Osteoblast (primary cell): ENCODE results near the gene BEX3. TPM values are rescaled to one million over a fixed set of nuclear protein-coding genes. Genes with fewer than 3 reads are reported as not detected.
"Not testable (repeated sequence)": the region's sequence is repeated elsewhere in the genome, so short reads cannot be mapped to it uniquely, and the experiment has no call there.

ENCODE experiments used
- DNase-seq: peaks from one replicate; pipeline ENCODE4 v3.0.0; 2011; ENCODE audit warnings: low spot score, mixed read lengths; ENCODE audit not compliant: insufficient read length; ENCODE audit errors: missing footprints
- H2AFZ ChIP-seq: 2 replicates; pipeline ENCODE4 v1.6.0; 2011; ENCODE audit warnings: mild to moderate bottlenecking, low read length
- H3K27ac ChIP-seq: 2 replicates; pipeline ENCODE4 v1.5.1; 2011; ENCODE audit warnings: mild to moderate bottlenecking, low read depth, low read length, moderate library complexity
- H3K27me3 ChIP-seq: 2 replicates; pipeline ENCODE4 v1.6.0; 2012; ENCODE audit warnings: mild to moderate bottlenecking, control low read depth, inconsistent platforms, low read length, moderate library complexity; ENCODE audit not compliant: insufficient read depth
- H3K36me3 ChIP-seq: 2 replicates; pipeline ENCODE4 v1.5.1; 2011; ENCODE audit warnings: mild to moderate bottlenecking, low read length, control low read depth, moderate library complexity; ENCODE audit not compliant: insufficient read depth
- H3K4me1 ChIP-seq: 2 replicates; pipeline ENCODE4 v1.5.1; 2011; ENCODE audit warnings: mild to moderate bottlenecking, low read length, control low read depth, moderate library complexity; ENCODE audit not compliant: insufficient read depth
- H3K4me2 ChIP-seq: 2 replicates; pipeline ENCODE4 v1.6.0; 2011; ENCODE audit warnings: mild to moderate bottlenecking, low read length; ENCODE audit not compliant: insufficient read depth
- H3K4me3 ChIP-seq: fragments of 200-600 bp; sonication (generic); 3 replicates; pipeline ENCODE4 v1.5.1; 2012; ENCODE audit warnings: mild to moderate bottlenecking, low read length, inconsistent platforms; ENCODE audit not compliant: insufficient read depth
- H3K79me2 ChIP-seq: 2 replicates; pipeline ENCODE4 v1.6.0; 2012; ENCODE audit warnings: mild to moderate bottlenecking, low read length, control low read depth, inconsistent platforms; ENCODE audit not compliant: insufficient read depth
- H3K9me3 ChIP-seq: 2 replicates; pipeline ENCODE4 v1.5.1; 2011; ENCODE audit warnings: low read depth, low read length, control low read depth
- H4K20me1 ChIP-seq: 2 replicates; pipeline ENCODE4 v1.6.0; 2012; ENCODE audit warnings: mild to moderate bottlenecking, low read length, control low read depth; ENCODE audit not compliant: insufficient read depth
- total RNA-seq: library from RNA; depleted of rRNA; stranded (reverse); fragments of >200 nt; gene quantifications from 2 replicates; pipeline ENCODE4 v1.2.3, GENCODE V29; 2012
- TF ChIP-seq, protein P1 (sequence below): IDR thresholded peaks from 2 replicates; pipeline ENCODE4 v1.5.1; 2011; ENCODE audit warnings: mild to moderate bottlenecking, low read depth, low read length, moderate library complexity; ENCODE audit errors: extremely low read depth

BEX3 gene
- total RNA-seq, 1 donor = 150 TPM

DNA sequence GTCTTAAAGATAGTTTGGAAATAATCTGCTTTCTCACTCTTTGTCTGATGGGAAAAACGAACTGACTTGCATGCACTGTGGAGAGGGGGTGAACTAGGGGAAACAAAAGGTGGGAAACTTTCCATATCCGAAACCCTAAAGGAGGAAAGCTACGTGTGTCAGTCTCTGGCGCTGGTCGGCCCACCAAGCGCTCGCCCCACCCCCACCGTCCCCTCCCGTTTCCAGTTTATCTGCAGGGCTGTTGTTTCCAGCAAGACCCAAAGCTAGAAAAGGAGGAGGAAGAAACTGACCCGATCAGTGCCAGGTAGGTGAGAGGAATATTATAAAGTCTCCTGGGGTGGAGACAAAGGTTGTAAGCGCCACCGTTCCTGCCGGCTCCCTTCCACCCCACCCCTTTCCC lies 19.5 kb upstream of the BEX3 start:
- H3K79me2 ChIP-seq = peaks cover 22% of the 10 kb centered on the region
- H3K27me3 ChIP-seq = no peaks in the 10 kb centered on the region
- H4K20me1 ChIP-seq = no peaks in the 10 kb centered on the region
- DNase-seq = no peak
- H3K27ac ChIP-seq = peak overlapping the region; percentile 97
- TF ChIP-seq, protein P1, sequence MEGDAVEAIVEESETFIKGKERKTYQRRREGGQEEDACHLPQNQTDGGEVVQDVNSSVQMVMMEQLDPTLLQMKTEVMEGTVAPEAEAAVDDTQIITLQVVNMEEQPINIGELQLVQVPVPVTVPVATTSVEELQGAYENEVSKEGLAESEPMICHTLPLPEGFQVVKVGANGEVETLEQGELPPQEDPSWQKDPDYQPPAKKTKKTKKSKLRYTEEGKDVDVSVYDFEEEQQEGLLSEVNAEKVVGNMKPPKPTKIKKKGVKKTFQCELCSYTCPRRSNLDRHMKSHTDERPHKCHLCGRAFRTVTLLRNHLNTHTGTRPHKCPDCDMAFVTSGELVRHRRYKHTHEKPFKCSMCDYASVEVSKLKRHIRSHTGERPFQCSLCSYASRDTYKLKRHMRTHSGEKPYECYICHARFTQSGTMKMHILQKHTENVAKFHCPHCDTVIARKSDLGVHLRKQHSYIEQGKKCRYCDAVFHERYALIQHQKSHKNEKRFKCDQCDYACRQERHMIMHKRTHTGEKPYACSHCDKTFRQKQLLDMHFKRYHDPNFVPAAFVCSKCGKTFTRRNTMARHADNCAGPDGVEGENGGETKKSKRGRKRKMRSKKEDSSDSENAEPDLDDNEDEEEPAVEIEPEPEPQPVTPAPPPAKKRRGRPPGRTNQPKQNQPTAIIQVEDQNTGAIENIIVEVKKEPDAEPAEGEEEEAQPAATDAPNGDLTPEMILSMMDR = no peak
- H3K4me2 ChIP-seq = peak overlapping the region; percentile 52
- H3K4me1 ChIP-seq = no peaks in the 10 kb centered on the region
- peak overlapping the region; percentile 86 for H3K4me3 ChIP-seq
- H3K9me3 ChIP-seq = no peaks in the 10 kb centered on the region
- no peaks in the 10 kb centered on the region for H3K36me3 ChIP-seq
- no peak overlapping the region for H2AFZ ChIP-seq

DNA sequence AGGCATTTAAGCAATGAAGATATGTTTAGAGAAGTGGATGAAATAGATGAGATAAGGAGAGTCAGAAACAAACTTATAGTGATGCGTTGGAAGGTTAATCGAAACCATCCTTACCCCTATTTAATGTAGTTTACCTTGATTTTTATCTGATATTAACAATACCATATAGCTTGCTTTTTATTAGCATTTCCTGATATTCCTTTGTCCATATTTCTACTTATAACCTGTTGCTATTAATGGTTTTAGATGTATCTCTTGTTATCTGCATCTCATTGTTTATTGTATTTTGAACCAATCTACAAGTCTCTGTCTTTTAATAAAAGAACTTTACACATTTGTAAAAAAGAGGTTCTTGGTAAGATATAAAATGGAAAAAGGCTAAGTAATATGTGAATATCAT lies 18.5 kb upstream of the BEX3 start:
- no peak overlapping the region for H3K27ac ChIP-seq
- H3K4me1 ChIP-seq = no peaks in the 10 kb centered on the region
- H4K20me1 ChIP-seq = no peaks in the 10 kb centered on the region
- no peak for DNase-seq
- H3K27me3 ChIP-seq = no peaks in the 10 kb centered on the region
- H3K4me3 ChIP-seq = peak overlapping the region; percentile 86
- H3K4me2 ChIP-seq = peak overlapping the region; percentile 52
- TF ChIP-seq, protein P1 = no peak
- H3K36me3 ChIP-seq = no peaks in the 10 kb centered on the region
- no peaks in the 10 kb centered on the region for H3K9me3 ChIP-seq
- H3K79me2 ChIP-seq = peaks cover 22% of the 10 kb centered on the region
- no peak overlapping the region for H2AFZ ChIP-seq

DNA sequence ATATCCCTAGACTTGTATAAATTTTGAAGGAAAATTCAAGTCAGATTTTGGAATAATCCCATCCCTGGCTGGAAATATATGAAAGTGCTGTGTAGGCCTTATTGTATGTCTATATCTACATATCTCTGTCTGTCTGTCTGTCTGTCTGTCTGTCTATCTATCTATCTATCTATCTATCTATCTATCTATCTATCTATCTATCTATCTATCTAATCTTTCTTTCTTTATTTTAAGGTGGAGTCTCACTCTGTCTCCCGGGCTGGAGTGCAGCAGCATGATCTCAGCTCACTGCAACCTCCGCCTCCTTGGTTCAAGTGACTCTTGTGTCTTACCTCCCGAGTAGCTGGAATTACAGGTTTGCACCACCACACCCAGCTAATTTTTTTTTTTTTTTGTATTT lies 16.7 kb upstream of the BEX3 start:
- not testable (repeated sequence) for H3K4me2 ChIP-seq, H3K9me3 ChIP-seq, H3K27ac ChIP-seq, H2AFZ ChIP-seq, H3K4me3 ChIP-seq, H3K27me3 ChIP-seq, H3K4me1 ChIP-seq, DNase-seq, H3K36me3 ChIP-seq, H4K20me1 ChIP-seq
- peaks cover 22% of the 10 kb centered on the region for H3K79me2 ChIP-seq

DNA sequence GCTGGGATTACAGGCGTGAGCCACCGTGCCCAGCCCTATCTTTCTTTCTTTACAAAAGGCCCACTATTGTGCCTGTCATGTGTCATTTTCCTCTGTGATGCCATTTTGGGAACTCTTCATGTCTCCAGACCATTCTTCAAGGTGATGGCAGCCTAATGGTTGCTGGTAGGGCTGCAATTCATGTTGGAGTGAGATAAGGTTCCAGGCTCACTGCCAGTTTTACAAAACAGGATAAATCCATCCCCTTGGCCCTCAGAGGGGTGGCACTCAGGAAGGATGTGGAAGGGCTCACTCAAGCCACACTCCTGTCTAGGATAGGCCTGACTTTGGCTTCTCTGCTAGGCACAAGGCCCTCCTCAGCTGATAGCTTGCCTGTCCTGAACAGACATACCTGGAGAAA lies 16.2 kb upstream of the BEX3 start:
- H3K4me3 ChIP-seq = no peak overlapping the region
- no peak for DNase-seq
- TF ChIP-seq, protein P1 = no peak
- no peaks in the 10 kb centered on the region for H4K20me1 ChIP-seq
- peaks cover 22% of the 10 kb centered on the region for H3K79me2 ChIP-seq
- H2AFZ ChIP-seq = no peak overlapping the region
- no peaks in the 10 kb centered on the region for H3K36me3 ChIP-seq
- H3K27me3 ChIP-seq = no peaks in the 10 kb centered on the region
- H3K4me1 ChIP-seq = no peaks in the 10 kb centered on the region
- no peaks in the 10 kb centered on the region for H3K9me3 ChIP-seq
- H3K4me2 ChIP-seq = no peak overlapping the region
- H3K27ac ChIP-seq = no peak overlapping the region
